ENCODE measurements around the gene CDYL.
"Not testable (repeated sequence)": the region's sequence is repeated elsewhere in the genome, so short reads cannot be mapped to it uniquely, and the experiment has no call there.

CDYL gene

DNA sequence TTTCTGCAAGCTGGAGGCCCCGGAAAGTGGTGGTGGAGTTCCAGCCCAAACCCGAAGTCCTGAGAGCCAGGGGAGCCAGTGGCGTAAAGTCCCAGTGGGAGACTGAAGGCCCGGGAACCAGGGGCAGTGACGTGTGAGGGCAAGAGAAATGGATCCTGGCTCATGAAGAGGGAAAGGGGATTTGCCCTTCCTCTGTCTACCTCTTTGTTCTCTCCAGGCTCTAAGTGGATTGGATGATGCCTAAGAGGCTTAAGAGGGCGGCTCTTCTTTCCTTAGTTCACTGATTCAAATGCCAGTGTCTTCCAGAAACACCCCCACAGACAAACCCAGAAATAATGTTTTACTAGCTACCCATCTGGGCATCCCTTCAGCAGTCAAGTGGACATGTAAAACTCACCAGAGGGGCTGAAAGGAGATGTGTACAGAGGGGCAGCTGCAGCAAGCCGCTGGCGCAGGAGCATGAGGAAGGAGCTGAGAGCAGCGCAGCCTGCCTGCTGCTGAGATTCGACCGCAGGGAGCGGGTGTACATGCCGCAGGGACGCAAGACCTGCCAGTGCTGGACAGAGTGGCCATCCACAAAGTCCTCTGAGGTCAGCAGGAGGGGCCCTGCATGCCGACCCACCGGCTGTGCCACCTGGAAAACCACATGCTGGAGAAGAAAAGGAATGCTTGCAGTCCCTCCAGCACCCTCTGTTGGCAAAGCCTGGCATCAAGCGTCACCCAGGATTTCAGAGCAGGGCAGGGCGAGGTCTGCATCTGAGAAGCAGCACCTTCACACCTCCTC, 29.5 kb downstream of the CDYL start:
- DNase-seq = peak; percentile 37

DNA sequence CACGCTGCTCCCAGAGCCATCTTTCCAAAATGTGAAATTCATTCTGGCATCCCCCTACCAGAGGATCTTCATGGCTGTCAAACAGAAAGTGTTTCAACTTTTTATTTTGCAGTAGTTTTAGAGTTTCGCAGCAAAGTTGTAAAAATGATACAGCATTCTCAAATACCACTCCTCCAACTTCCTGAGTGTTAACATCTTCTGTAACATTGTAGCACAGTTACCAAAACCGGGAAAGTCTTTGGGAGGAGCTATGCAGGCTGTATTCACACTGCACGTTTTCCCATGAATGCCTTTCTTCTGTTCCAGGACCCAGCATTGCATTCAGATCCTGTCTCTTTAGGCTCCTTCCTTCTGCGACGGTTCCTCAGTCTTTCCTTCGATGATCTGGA, 30.1 kb downstream of the CDYL start:
- no peak for DNase-seq

DNA sequence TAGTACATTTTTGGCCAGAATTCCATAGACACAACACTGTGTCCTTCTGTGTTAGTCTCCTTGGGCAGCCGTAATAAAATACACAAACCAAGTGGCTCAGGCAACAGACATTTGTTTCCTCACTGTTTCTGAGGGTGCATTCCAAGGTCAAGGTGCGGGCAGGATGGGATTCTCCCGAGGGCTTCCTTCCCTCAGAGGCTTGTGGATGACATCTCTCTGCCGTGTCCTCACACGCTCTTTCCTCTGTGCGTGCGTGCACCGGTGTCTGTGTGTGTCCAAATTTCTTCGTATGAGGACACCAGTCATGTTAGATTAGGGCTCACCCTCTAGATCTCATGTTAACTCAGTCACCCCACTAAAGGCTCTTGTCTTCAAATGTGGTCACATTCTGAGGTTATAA, 30.6 kb downstream of the CDYL start:
- DNase-seq = no peak

DNA sequence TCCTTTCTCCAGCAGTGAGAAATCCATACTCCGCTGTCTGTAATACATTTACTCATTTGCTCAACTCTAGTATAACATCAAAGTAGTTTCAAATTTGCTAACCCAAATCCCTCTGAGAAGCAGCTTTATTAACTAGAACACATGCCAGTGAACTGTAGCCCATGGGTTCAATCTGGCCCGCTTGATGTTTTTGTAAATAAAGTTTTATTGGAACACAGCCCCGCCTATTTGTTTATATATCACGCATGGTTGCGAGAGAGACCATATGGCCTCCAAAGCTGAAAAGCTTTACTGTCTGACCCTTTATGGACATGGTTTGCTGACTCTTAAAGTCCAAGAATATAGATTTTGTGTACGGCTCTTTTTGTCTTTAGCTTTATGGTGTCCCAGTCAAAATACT, 32.2 kb downstream of the CDYL start:
- DNase-seq = no peak

DNA sequence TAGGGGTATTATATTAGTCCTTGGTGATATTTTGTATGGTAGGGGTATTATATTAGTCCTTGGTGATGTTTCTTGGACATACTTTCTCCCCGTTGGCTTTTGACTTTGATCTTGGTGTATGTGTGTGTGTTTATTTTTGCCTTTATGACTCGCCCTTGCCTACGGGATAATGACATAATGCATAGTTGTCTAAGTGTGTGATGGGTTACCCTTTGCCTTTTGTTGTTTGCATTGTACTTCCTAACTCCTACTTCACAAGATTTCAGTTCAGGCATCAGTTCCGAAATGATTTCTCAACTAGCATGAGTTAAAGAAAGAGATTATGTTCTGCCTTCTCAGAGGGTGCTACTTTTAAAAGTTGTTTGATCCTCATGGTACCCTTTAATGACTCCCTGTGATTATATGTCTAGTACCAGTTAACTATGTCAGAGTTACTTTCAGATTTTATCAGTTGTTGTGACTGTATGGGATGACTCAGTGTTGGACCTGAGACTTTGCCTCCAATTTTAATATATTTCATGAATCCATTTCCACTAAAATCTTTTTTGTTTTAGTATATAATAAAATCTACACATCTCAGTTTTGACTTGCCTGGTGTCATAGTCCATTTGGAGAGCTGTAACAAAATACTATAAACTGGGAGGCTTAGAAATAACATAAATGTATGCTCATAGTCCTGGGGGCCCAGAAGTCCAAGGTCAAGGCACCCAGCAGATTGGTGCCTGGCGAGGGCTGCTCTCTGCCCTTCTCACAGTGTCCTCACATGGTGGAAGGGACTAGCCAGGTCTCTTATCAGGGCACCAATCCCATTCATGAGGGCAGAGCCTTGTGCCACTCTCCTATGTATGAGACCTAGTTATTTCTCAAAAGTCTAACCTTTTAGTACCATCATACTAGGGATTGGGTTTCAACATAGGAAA, 34.1 kb downstream of the CDYL start:
- DNase-seq = no peak

DNA sequence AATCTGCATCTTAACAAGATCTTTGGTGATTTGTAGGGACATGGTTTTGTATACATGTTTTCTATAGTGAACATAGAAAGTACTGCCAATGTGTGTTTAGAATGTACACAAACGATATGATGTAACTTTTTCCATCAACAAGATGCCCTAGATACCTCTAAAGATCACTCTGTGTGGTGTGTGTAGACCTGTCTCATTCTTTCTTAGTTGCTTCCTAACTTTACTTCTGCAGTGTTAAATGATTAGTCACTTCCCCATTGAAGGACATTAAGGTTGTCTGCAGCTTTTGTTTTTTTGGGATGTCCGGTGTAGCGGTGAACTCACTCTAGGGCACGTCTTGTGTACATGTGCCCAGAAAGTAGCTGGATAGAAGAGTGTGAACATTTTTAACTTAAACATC, 35.9 kb downstream of the CDYL start:
- no peak for DNase-seq

DNA sequence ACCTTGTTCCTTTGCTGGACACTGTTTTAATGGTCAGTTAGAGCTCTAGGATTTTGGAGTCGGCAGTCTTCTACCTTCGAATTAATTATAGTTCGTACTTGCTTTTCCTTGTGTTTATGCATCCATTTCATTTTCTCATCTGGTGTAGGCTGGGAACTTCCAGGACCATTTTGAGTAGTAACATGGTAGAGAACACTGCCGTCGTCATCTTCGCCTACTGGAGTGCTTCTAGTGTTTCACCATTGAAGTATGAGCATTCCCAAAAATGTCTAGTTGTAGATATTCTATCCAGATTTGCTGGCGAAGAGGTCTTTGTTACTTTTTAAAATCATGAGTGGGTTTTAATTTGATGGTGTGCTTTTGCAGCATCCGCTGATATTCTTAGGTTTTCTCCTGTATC, 36.9 kb downstream of the CDYL start:
- DNase-seq = no peak

DNA sequence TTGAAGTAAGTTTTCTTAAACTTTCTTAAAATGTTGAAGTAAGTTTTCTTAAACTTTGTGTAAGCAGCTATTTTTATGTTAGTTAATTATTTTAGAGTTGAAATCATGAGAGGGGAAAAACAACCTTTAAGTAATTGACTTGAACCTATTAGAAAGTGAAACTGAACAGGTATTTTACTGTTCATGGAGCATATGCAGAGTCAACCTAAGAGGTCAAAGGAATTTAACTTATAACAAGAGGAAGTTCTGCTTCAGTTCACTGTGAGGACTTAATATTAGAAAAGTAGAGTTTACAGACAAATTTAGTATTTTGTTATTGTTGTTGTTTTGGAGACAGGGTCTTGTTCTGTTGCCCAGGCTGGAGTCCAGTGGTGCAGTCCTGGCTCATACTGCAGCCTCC, 38.0 kb downstream of the CDYL start:
- no peak for DNase-seq

DNA sequence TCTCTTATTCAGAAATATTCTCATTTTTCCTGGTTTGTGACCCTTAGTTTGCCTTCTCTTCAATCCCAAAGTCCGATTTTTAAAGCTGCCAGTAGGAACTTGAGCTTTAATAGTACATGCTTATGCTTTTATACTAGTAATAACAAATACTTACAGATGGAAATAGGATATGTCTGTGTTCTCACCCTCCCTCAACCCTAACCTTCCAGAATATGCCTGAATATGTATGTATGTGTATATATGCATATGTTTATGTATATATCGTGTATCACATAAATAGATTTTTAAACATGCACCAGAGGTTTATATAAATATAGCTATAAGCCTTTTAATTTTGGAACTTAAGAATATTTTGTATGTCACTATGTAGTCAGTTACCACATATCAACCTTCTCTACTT, 38.8 kb downstream of the CDYL start:
- DNase-seq = no peak

DNA sequence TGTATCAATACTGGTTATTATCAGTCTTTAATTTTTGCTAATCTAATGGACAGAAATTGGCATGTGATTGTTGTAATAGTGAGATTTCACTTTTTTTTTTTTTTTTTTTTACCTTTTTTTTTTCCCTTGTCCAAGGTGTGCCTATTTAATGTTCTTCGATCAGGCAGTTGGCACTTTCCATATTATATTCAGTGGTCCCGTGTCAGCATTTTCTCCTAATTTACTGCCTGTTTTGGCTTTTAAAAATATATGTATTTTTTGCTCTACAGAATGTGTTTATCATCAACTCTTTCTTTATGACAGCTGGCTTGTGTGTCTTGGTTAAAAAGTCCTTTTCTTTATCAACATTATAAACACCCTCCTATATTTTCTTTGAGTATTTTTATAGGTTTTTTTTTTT, 39.4 kb downstream of the CDYL start:
- no peak for DNase-seq

DNA sequence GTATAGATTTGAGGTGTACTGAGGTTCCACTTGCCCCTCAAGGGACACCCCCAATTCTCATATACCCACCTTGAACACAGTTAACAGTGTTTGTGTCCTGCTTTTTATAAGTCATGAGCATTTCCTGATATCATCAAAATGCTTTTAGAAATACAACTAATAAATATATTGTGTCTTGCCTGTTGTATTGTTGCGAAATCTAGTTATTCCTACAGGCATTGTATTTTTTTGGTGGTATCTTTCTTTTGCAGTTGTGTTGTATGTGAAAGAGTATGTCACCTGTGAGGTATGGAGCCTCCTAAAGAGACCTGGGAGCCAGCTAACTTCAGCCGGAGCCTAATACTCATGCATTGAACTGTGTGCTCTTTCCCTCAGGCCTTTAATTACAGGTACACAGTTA, 40.7 kb downstream of the CDYL start:
- no peak for DNase-seq

DNA sequence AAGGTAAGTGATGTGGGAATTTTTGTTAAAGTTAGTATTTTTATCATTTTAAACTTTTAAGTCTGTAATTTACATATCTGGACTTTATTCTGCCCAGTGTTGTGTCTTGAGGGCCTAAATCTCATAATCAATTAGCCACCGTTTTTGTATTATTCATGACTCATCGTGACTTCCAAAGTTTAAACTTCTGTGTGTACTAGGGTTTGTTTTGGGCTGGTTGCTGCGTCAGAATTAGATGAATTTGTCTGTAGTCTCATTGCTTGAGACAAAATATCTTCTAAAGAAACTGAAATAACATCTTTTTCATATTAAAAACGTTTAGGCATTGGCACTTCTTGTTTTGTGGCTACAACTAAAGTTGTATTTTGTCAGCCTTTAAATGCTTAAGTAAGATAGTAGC, 41.3 kb downstream of the CDYL start:
- DNase-seq = no peak

DNA sequence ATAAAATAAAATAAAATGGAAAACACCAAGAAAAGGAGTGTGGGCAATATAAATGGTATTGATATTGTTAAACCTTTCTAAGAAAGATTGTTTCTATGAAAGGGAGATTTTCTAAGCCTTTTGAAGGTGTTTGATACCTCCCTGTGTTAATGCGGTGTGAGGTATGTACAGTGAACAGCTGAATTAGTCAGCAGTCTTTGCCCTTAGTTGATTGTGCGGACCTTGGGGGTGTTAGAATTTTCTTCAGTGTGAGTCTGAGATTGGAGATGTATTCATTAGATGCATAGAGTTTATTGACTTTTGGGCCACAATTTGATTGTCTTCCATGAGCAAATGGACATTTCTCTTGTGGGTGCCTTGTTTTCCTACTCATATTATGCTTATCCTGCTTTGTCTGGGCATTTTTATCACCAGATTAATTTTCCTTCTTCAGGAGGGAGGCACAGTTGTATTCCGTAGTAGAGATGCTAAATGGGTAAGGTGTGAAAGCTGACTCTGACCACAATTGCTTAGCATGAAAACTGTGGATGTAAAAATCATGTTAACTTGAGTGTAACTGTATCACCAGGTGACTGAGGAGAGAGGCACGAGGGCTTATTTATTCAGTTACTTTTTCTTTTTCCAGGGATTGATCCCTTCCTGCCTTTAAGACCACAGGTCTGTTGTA, 42.2 kb downstream of the CDYL start:
- no peak for DNase-seq

DNA sequence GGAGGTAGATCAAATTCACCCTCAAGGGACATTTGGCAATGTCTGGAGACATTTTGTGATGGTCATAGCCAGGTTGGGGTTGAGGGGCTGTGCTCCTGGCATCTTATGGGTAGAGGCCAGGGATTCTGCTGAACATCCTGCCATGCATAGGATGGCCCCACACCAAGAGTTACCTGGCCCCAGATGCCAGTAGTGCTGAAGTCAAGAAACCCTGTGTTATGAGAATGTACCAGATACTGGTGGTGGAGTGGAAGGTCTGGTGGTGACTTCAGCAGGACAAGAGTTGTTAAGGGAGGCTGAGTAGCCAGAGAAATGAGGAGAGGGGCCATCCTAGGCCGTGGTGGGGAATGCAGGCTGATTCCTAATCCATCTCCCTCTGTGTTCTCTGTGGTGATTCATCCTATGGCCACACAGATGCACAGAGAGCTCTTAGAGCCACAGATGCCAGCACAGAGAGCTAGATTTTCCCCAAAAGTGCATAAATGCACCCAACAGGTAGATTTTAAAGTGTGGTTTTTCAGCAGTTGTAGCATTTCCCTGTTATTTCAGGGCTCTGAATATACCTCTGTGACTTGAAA, 43.6 kb downstream of the CDYL start:
- no peak for DNase-seq

DNA sequence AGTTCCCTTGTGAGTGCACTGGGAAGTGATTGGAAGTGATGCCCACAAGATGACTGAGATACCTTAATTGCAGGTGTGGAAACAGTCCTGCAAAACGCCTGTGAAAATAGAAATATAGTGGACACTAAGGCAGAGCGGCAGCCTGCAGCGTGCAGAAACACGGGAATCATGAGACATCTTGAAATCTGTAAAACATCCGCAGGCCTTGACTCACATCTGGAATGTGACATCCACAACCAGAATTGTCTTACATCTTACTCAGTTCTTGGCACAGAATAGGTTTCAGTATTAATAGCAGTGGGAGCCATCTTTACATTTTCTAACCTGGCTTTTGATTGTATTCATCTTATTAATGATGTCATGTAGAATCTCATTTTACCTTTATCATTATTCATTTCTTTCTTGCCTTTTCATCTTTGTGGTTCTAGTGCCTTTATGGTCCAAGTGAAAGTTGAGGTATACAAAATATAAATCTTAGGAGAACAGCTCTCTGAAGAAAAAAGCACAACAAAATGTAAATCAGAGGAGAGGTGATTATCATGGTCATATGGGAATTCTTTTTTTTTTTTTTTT, 44.6 kb downstream of the CDYL start:
- DNase-seq = no peak

DNA sequence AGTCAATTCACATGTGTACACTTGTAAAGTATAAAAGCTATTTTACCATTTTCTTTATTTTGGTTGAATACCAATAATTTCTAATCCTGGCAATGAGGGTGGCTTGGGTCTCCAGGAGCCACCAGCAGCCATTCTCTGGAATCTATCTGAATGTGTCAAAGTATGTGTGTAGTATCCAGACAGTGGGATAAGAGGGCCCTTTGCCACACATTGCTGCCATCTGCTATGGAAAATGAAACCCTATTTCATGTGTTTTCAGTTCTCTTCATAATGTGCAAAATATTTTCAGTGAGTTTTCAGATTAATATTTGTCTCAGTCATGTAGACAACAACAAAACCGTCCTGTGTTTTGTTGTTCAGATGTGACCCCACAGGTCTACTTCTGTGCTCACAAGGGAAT, 46.3 kb downstream of the CDYL start:
- no peak for DNase-seq

DNA sequence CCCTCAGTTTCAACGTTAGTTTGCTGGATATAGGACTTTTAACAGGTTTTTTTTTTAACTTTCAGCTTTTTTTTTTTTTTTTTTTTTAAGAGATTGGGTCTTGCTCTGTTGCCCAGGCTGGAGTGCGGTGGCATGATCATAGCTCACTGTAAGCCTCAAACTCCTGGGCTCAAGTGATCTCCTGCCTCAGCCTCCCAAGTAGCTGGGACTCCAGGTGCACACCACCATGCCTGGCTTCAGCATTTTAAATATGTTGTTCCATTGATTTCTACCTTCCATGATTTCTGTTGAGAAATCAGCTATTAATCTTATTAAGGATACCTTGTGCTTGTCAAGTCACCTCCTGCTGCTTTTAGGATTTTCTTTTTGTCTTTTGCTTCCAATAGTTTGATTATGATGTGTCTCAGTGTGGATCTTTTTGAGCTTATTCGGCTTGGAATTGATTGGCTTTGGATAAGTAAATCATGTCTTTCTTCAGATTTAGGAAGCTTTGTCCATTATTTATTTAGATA, 52.0 kb downstream of the CDYL start:
- no peak for DNase-seq

DNA sequence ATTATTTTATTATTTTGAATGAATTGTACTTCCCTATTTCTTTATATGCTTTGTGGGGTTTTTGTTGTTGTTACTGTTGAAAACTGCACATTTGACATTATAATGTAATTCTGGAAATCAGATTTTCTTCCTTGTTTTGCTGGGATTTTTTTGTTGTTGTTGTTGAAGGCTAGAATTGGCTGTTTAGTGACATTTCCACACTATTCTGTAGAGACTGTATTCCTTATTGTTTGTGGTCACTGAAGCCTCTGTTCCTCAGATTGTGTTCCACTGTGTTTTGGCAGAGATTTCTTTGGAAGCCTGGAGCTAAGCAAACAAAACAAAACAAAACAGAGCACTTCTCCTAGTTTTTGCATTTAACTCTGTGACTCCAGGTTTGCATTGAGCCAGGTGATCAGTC, 52.9 kb downstream of the CDYL start:
- DNase-seq = no peak

DNA sequence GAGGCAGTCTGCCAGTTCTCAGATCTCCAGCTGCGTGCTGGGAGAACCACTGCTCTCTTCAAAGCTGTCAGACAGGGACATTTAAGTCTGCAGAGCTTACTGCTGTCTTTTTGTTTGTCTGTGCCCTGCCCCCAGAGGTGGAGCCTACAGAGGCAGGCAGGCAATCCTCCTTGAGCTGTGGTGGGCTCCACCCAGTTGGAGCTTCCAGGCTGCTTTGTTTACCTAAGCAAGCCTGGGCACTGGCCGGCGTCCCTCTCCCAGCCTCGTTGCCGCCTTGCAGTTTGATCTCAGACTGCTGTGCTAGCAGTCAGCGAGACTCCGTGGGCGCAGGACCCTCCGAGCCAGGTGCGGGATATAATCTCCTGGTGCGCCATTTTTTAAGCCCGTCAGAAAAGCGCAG, 59.3 kb downstream of the CDYL start:
- not testable (repeated sequence) for DNase-seq

DNA sequence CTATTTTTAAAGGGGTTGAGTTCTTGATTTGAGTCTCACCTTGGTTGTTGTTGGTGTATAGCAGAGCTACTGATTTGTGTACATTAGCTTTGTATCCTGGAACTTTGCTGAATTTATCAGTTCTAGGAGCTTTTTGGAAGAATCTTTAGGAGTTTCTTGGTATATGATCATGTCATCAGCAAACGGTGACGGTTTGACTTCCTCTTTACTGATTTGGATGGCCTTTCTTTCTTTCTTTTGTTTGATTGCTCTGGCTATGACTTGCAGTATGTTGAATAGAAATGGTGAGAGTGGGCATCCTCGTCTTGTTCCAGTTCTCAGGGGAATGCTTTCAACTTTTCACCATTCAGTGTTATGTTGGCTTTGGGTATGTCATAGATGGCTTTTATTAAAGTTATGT, 64.0 kb downstream of the CDYL start:
- DNase-seq = no peak

DNA sequence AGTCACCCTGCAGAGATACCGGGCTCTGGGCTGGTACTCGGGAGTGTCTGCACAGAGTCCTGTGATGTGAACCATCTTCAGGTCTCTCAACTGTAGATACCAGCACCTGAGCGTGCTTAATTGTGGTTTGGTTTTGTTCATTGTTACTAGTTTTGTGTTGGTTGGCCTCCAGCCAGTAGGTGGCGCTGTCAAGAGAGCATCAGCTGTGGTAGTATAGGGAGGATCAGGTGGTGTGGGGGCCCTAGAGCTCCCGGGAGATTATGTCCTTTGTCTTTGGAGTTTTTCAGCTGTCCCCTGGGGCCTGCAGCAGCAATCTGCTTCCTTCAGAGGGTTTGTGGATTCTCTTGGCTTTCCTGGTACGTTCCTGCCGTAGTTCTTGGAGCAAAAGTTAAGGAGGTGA, 67.9 kb downstream of the CDYL start:
- no peak for DNase-seq

DNA sequence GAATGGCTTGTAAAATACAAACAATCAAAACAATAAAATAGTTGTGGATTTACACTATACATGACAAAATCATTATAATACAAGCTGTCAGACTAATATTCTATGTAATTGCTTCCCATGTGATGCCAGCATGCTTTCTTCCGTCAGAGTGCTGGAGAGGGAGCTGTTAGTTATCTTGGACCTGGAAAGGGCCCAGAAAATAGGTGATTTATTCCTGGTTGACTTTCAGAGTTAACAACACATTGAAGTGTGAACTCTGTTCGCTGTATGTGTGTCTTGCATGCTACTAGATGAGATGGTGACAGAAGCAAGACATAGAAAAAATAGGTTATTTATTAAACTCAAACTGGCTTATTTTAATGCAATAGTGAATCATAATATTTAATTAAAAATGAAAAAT, 70.2 kb downstream of the CDYL start:
- DNase-seq = no peak

All from NCI-H1105 (cell line).